Measurements from ENCODE around the gene RAD51B. TPM values are rescaled to one million over a fixed set of nuclear protein-coding genes. Genes with fewer than 3 reads are reported as not detected.
"Not testable (repeated sequence)": the region's sequence is repeated elsewhere in the genome, so short reads cannot be mapped to it uniquely, and the experiment has no call there.

RAD51B gene
- total and polyA plus RNA-seq, 9 of the 15 experiments (the other 6 are each of a cell fraction or from before 2014, with no cell fraction given): 8.5 to 17.3 (median 11.3) TPM

DNA sequence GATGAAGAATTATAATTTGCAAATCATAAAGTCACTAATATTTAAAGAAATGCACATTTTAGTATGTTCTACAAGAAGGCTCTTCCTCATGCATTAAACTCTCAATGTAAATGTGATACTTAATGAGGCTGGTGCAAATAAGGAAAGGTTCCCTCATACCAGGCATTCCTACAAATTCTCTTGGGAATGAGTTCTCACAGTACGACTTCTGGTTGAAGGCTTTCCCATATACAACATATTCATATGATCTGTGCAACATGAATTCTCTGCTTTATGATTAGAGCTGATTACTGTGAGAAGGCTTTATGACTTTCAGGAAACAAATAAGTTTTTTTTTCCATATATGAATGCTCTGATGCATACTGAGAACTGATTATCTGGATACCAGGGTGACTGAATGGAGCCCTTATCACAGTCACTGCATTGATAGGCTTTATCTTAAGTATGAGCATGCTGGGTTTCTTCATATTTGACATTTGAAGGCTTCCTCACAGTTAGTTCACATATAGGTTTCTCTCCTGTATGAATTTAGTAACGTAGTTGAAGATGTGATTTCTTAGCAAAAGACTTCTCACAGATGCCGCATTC, 293.9 kb downstream of the RAD51B start (continued):
- TF ChIP-seq MAZ (CRISPR knock-in tag; conservative IDR thresholded peaks at IDR 0.05 in 1 of 2, IDR thresholded peaks at IDR 0.05 in 1 of 2) (no peak), HLTF (IDR thresholded peaks at IDR 0.05) (no peak)

DNA sequence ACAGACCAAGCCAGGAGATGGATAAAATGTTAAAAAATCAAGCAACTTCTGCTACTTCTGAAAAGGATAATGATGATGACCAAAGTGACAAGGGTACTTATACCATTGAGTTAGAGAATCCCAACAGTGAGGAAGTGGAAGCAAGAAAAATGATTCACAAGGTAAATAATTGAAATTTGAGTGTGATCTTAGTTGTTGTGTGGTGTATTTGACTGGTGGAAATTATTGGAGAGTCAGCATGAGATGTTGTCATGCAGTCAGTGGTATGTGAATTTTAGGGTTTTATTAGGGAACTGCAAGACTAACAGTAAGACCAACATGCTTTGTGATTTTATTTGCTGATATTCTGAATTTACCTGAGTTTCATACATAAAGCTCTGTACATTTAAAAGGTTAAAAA, 296.4 kb downstream of the RAD51B start:
- H3K27ac ChIP-seq (ENCODE audit: extremely low read depth, low read depth, low read length); H3K4me1 ChIP-seq (replicated peaks in 1 of 2; ENCODE audit: control insufficient read depth in 2 of 2, insufficient read depth in 2 of 2, low read length in 2 of 2); in situ Hi-C loops (cut with MboI); H3K79me2 ChIP-seq (ENCODE audit: control insufficient read depth, insufficient read depth, low read length); H3K36me3 ChIP-seq (ENCODE audit: control insufficient read depth, insufficient read depth, low read length); intact Hi-C loops (cut with micrococcal nuclease); H3K9ac ChIP-seq (ENCODE audit: insufficient read depth in 1 of 2, low read depth in 2 of 2, low read length in 2 of 2); DNase-seq (ENCODE audit: extremely low read depth in 1 of 4, low spot score in 3 of 4); CTCF ChIA-PET (ENCODE audit: low intra/inter-chr PET ratio); H3K4me2 ChIP-seq (ENCODE audit: insufficient read depth, low read length); FAIRE-seq; H3K27me3 ChIP-seq (ENCODE audit: control insufficient read depth in 2 of 2, insufficient read depth in 2 of 2, low read length in 2 of 2); H3K9me1 ChIP-seq (ENCODE audit: control insufficient read depth, insufficient read depth, low read length); H3K9me3 ChIP-seq (replicated peaks; ENCODE audit: control insufficient read depth, insufficient read depth, low read depth, low read length); H2AFZ ChIP-seq (ENCODE audit: low read depth, low read length); H3K4me3 ChIP-seq; BruUV-seq (replicated peaks); H4K20me1 ChIP-seq (replicated peaks; ENCODE audit: control insufficient read depth, insufficient read depth, low read length); ATAC-seq: not testable (repeated sequence)
- POLR2A ChIA-PET: interaction anchor here (0.6 kb wide), 1 partner anchor 1413 kb away, joined by 3 read pairs; no protein-coding TSS in a partner anchor

DNA sequence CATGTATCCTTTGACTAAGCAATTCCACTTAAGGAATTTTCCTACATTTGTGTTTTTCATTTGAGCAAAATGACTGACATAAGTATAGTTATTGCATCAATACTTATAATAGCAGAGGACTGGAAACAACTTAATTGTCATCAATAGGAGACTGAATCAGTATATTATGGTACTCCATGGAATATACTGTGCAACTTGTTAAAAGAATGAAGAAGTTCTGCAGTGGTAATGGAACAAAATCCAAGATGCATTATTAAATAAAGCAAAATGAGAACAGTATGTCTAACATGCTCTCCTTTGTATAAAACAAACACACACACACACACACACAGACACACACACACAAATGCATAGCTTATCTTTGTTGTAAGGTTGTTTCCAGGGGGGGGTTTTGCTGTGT, 303.1 kb downstream of the RAD51B start:
- ChIA-PET CTCF (ENCODE audit: low intra/inter-chr PET ratio) (no interaction called here), POLR2A (no interaction called here)
- intact Hi-C loops (cut with micrococcal nuclease) (no loop called here), in situ Hi-C loops (cut with MboI) (no loop called here)
- H4K20me1 ChIP-seq (replicated peaks; ENCODE audit: control insufficient read depth, insufficient read depth, low read length): no peaks in the 10 kb centered on the region
- FAIRE-seq (no peak), ATAC-seq (no peak), DNase-seq (ENCODE audit: extremely low read depth in 1 of 4, low spot score in 3 of 4) (no peak)
- H3K27ac ChIP-seq (ENCODE audit: extremely low read depth, low read depth, low read length): no peak overlapping the region
- no peak overlapping the region for H3K4me3 ChIP-seq
- H3K79me2 ChIP-seq (ENCODE audit: control insufficient read depth, insufficient read depth, low read length): no peaks in the 10 kb centered on the region
- H3K36me3 ChIP-seq (ENCODE audit: control insufficient read depth, insufficient read depth, low read length): no peaks in the 10 kb centered on the region
- no peaks in the 10 kb centered on the region for H3K9me1 ChIP-seq (ENCODE audit: control insufficient read depth, insufficient read depth, low read length)
- no peaks in the 10 kb centered on the region for H3K4me1 ChIP-seq (replicated peaks in 1 of 2; ENCODE audit: control insufficient read depth in 2 of 2, insufficient read depth in 2 of 2, low read length in 2 of 2)
- no peak overlapping the region for H2AFZ ChIP-seq (ENCODE audit: low read depth, low read length)
- no TSS peak for BruUV-seq (replicated peaks)
- no peak overlapping the region for H3K9ac ChIP-seq (ENCODE audit: insufficient read depth in 1 of 2, low read depth in 2 of 2, low read length in 2 of 2)
- no peaks in the 10 kb centered on the region for H3K27me3 ChIP-seq (ENCODE audit: control insufficient read depth in 2 of 2, insufficient read depth in 2 of 2, low read length in 2 of 2)
- H3K4me2 ChIP-seq (ENCODE audit: insufficient read depth, low read length): no peak overlapping the region
- H3K9me3 ChIP-seq (replicated peaks; ENCODE audit: control insufficient read depth, insufficient read depth, low read depth, low read length): no peaks in the 10 kb centered on the region
- TF ChIP-seq NR2C2 (CRISPR knock-in tag; IDR thresholded peaks at IDR 0.05) (no peak), NR2C2 (tag; IDR thresholded peaks at IDR 0.05) (no peak), ZNF184 (CRISPR knock-in tag; IDR thresholded peaks at IDR 0.05) (no peak), STAG1 (CRISPR knock-in tag; IDR thresholded peaks at IDR 0.05; ENCODE audit: borderline replicate concordance) (no peak), FOXP1 (CRISPR knock-in tag; IDR thresholded peaks at IDR 0.05) (no peak), NCOA2 (IDR thresholded peaks at IDR 0.05; ENCODE audit: partially characterized antibody in 2 of 2) (no peak), ZNF507 (tag; conservative IDR thresholded peaks at IDR 0.05) (no peak), SP2 (IDR thresholded peaks at IDR 0.05; ENCODE audit: extremely low read depth, low read depth, low read length, poor library complexity, severe bottlenecking) (no peak), FOS (IDR thresholded peaks at IDR 0.05; ENCODE audit: extremely low read depth, insufficient read length) (no peak)
- TF ChIP-seq, protein P1, sequence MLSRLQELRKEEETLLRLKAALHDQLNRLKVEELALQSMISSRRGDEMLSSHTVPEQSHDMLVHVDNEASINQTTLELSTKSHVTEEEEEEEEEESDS (CRISPR knock-in tag; IDR thresholded peaks at IDR 0.05): no peak
- TF ChIP-seq, protein P2, sequence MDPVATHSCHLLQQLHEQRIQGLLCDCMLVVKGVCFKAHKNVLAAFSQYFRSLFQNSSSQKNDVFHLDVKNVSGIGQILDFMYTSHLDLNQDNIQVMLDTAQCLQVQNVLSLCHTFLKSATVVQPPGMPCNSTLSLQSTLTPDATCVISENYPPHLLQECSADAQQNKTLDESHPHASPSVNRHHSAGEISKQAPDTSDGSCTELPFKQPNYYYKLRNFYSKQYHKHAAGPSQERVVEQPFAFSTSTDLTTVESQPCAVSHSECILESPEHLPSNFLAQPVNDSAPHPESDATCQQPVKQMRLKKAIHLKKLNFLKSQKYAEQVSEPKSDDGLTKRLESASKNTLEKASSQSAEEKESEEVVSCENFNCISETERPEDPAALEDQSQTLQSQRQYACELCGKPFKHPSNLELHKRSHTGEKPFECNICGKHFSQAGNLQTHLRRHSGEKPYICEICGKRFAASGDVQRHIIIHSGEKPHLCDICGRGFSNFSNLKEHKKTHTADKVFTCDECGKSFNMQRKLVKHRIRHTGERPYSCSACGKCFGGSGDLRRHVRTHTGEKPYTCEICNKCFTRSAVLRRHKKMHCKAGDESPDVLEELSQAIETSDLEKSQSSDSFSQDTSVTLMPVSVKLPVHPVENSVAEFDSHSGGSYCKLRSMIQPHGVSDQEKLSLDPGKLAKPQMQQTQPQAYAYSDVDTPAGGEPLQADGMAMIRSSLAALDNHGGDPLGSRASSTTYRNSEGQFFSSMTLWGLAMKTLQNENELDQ (CRISPR knock-in tag; IDR thresholded peaks at IDR 0.05; ENCODE audit: borderline replicate concordance): no peak

Measured in K562 (cell line).